HepG2 (cell line): ENCODE measurements around the gene TCF23. TPM values are rescaled to one million over a fixed set of nuclear protein-coding genes. Genes with fewer than 3 reads are reported as not detected.
A peak's percentile ranks its signal among the peaks of the same experiment; 100 is the strongest.

ENCODE experiments used
- ATAC-seq: fragments of 200-7000 bp; cut with Tn5 transposase; 3 replicates; pipeline ENCODE4 v1.9.1; 2020; ENCODE audit warnings: mild to moderate bottlenecking, moderate library complexity
- BruUV-seq: library from RNA; stranded (reverse); fragments of 400-500 nt; replicated peaks from 2 replicates; lab custom pipeline; 2021; lab: Mats Ljungman, UMichigan
- CTCF ChIA-PET: fragments of 300-600 bp; formaldehyde crosslinking; extraction: SDS; loops from one replicate; lab custom pipeline; 2021; ENCODE audit warnings: low total read pairs, inconsistent platforms, low intra/inter-chr PET ratio; lab: Yijun Ruan, JAX
- POLR2A ChIA-PET: fragments of 350-600 bp; sonication (Branson Sonifier 250); formaldehyde crosslinking; loops from one replicate; lab custom pipeline; 2020; ENCODE audit warnings: antibody characterized with exemption, inconsistent platforms; lab: Yijun Ruan, JAX
- DNase-seq: peaks from one replicate; pipeline ENCODE4 v3.0.0-alpha.2; 2015; ENCODE audit warnings: low spot score
- FAIRE-seq: peaks from 3 replicates; lab custom pipeline; 2011; peaks lifted over from hg19 to GRCh38; lab: Jason Lieb, UNC
- H2AFZ ChIP-seq: one replicate; pipeline ENCODE4 v1.6.1; 2011; ENCODE audit warnings: low read length, inconsistent platforms
- H3K27ac ChIP-seq: fragments of 300-600 bp; 3 replicates; pipeline ENCODE4 v1.8.0; 2011; ENCODE audit warnings: mixed run types, mild to moderate bottlenecking, mixed read lengths, low read length, inconsistent platforms; ENCODE audit not compliant: insufficient read depth; ENCODE audit errors: extremely low read length
- H3K27me3 ChIP-seq, 2 experiments: fragments of 200-600 bp in 1 of 2; 2 replicates in 1 of 2; 3 replicates in 1 of 2; pipeline versions ENCODE4 v1.6.0 to v1.8.0; 2011; ENCODE audit warnings: low read length in 2 of 2, mild to moderate bottlenecking in 2 of 2, moderate library complexity in 2 of 2, inconsistent platforms in 1 of 2; ENCODE audit not compliant: insufficient read depth in 2 of 2, control insufficient read depth in 1 of 2
- H3K36me3 ChIP-seq, 2 experiments: fragments of 200-600 bp in 1 of 2; replicated peaks in 1 of 2; 2 replicates in 1 of 2; 3 replicates in 1 of 2; pipeline versions ENCODE4 v1.5.1 to v1.8.0; 2011; ENCODE audit warnings: low read length in 2 of 2, inconsistent platforms in 1 of 2; ENCODE audit not compliant: insufficient read depth in 2 of 2, control insufficient read depth in 1 of 2
- H3K4me1 ChIP-seq: 2 replicates; pipeline ENCODE4 v1.5.1; 2012; ENCODE audit warnings: low read length, inconsistent platforms; ENCODE audit not compliant: insufficient read depth
- H3K4me2 ChIP-seq: 2 replicates; pipeline ENCODE4 v1.6.0; 2011; ENCODE audit warnings: low read depth, low read length, inconsistent platforms
- H3K4me3 ChIP-seq, 3 experiments: fragments of 200-600 bp in 1 of 3; sonication (generic), shearing (Covaris generic) in 1 of 3; replicated peaks in 1 of 3; 2 replicates each; pipeline ENCODE4 v1.5.1; 2011 to 2016; ENCODE audit warnings: low read length in 3 of 3, inconsistent platforms in 2 of 3, low read depth in 2 of 3, mild to moderate bottlenecking in 2 of 3, control low read depth in 1 of 3, mixed read lengths in 1 of 3; ENCODE audit not compliant: insufficient read depth in 1 of 3
- H3K79me2 ChIP-seq: one replicate; pipeline ENCODE4 v1.6.1; 2011; ENCODE audit warnings: low read length, inconsistent platforms; ENCODE audit not compliant: insufficient read depth
- H3K9ac ChIP-seq: 2 replicates; pipeline ENCODE4 v1.6.0; 2011; ENCODE audit warnings: mild to moderate bottlenecking, low read depth, low read length, inconsistent platforms; ENCODE audit not compliant: insufficient read depth
- H3K9me3 ChIP-seq: 2 replicates; pipeline ENCODE4 v1.5.1; 2012; ENCODE audit warnings: mild to moderate bottlenecking, low read length
- H4K20me1 ChIP-seq: 2 replicates; pipeline ENCODE4 v1.6.0; 2011; ENCODE audit warnings: inconsistent platforms, mild to moderate bottlenecking, low read length, moderate library complexity; ENCODE audit not compliant: insufficient read depth
- ADNP ChIP-seq: sonication (generic); formaldehyde crosslinking; IDR thresholded peaks from 2 replicates; pipeline ENCODE4 v1.4.0; 2020; ENCODE audit warnings: missing genetic modification reagents
- ASH2L ChIP-seq: fragments of 300-600, 200-600 bp; sonication (generic); IDR thresholded peaks from 2 replicates; pipeline ENCODE4 v1.7.0; 2017; ENCODE audit warnings: low read depth, mild to moderate bottlenecking, moderate library complexity, mixed read lengths, low read length; ENCODE audit not compliant: insufficient read length
- PAXIP1 ChIP-seq: sonication (generic); formaldehyde crosslinking; conservative IDR thresholded peaks from 2 replicates; pipeline ENCODE4 v1.4.0; 2020; ENCODE audit warnings: mild to moderate bottlenecking, missing genetic modification reagents, moderate library complexity
- SMAD1 ChIP-seq: sonication (generic); formaldehyde crosslinking; IDR thresholded peaks from 2 replicates; pipeline ENCODE4 v1.4.0; 2020; ENCODE audit warnings: missing genetic modification reagents, low read depth, mild to moderate bottlenecking, borderline replicate concordance
- TBX2 ChIP-seq: sonication (generic); formaldehyde crosslinking; IDR thresholded peaks from 2 replicates; pipeline ENCODE4 v1.5.0; 2020; ENCODE audit warnings: missing genetic modification reagents, mild to moderate bottlenecking, borderline replicate concordance
- ZNF468 ChIP-seq: sonication (generic); formaldehyde crosslinking; IDR thresholded peaks from 2 replicates; pipeline ENCODE4 v1.8.0; 2022; ENCODE audit warnings: mild to moderate bottlenecking, moderate library complexity, missing genetic modification reagents
- ZNF556 ChIP-seq: sonication (generic); formaldehyde crosslinking; IDR thresholded peaks from 2 replicates; pipeline ENCODE4 v1.4.0; 2020; ENCODE audit warnings: mild to moderate bottlenecking, missing genetic modification reagents, borderline replicate concordance
- ZNF660 ChIP-seq: sonication (generic); formaldehyde crosslinking; IDR thresholded peaks from 2 replicates; pipeline ENCODE4 v1.5.1; 2020; ENCODE audit warnings: mild to moderate bottlenecking, low read depth, missing genetic modification reagents, borderline replicate concordance
- ZNF781 ChIP-seq: sonication (generic); formaldehyde crosslinking; IDR thresholded peaks from 2 replicates; pipeline ENCODE4 v1.5.1; 2020; ENCODE audit warnings: borderline replicate concordance, mild to moderate bottlenecking, missing genetic modification reagents; ENCODE audit errors: not compliant biosample characterization
- ZSCAN25 ChIP-seq: sonication (generic); formaldehyde crosslinking; IDR thresholded peaks from 2 replicates; pipeline ENCODE4 v1.8.0; 2022; ENCODE audit warnings: mild to moderate bottlenecking, missing genetic modification reagents
- WGBS: methylation state at CpG from one replicate; pipeline ENCODE4 v1.1.6; 2017; ENCODE audit warnings: low lambda C conversion rate; 5-methylcytosine and 5-hydroxymethylcytosine counted together
- in situ Hi-C: cut with HindIII; loops from 2 replicates; pipeline ENCODE4 v1.10.0; 2017; ENCODE audit warnings: low pct_unique_long_range_greater_than_20kb; ENCODE audit not compliant: extremely low pct_ligation_motif_present
- intact Hi-C: fragments of 100-400 bp; cut with micrococcal nuclease; formaldehyde crosslinking; loops from one replicate; pipeline ENCODE4 v1.10.0; 2022; ENCODE audit not compliant: unreplicated experiment
- polyA plus RNA-seq, 8 experiments: library from polyadenylated mRNA; depleted of rRNA in 3 of 8; stranded (reverse) in 7 of 8; unstranded in 1 of 8; fragments of >200 nt; fragmentation: Illumina TruSeq in 4 of 8; extraction: Trizol in 4 of 8; gene quantifications; 2 replicates each; pipeline versions ENCODE4 v1.2.1 to v1.2.3, GENCODE V29; 2011 to 2016; ENCODE audit warnings: low read depth in 4 of 8, missing spikeins in 1 of 8, mixed read lengths in 1 of 8; ENCODE audit not compliant: insufficient read depth in 1 of 8
- total RNA-seq, 5 experiments: library from RNA; depleted of rRNA; stranded (reverse); fragments of >200 nt; fragmentation: Illumina TruSeq; extraction: Trizol; gene quantifications; 2 replicates each; pipeline ENCODE4 v1.2.3, GENCODE V29; 2016; ENCODE audit warnings: low read depth in 1 of 5

TCF23 gene
- total and polyA plus RNA-seq, 2 of the 13 experiments (the other 11 are each of a cell fraction or from before 2014, with no cell fraction given) = 0.02 to 1.4 TPM

GRCh38 chr2:27136751-27137150 is 12.1 kb upstream of the TCF23 start:
- Histone ChIP-seq H3K27ac (no peak overlapping the region), H3K9ac (no peak overlapping the region), H2AFZ (no peak overlapping the region), H3K27me3 (peaks cover 6 to 21% of the 10 kb centered on the region in 2 experiments; a peak in 3 of 5 replicates), H3K9me3 (no peaks in the 10 kb centered on the region), H3K79me2 (peaks cover 22% of the 10 kb centered on the region), H3K4me1 (peaks cover 47% of the 10 kb centered on the region), H3K4me2 (no peak overlapping the region), H3K36me3 (peaks cover 10 to 17% of the 10 kb centered on the region in 2 experiments), H3K4me3 (no peak overlapping the region), H4K20me1 (no peaks in the 10 kb centered on the region; the same call in 1 of the 2 replicates)
- TF ChIP-seq SMAD1 (CRISPR knock-in tag) = 0 out of 2 replicates have a peak, but pooled peaks have one; percentile 11
- no peak for TF ChIP-seq ZNF660 (CRISPR knock-in tag)
- 0 out of 2 replicates have a peak, but pooled peaks have one; percentile 11 for TF ChIP-seq TBX2 (CRISPR knock-in tag)
- BruUV-seq = no TSS peak
- ChIA-PET POLR2A (interaction anchor here (0.6 to 2.2 kb wide), 2 partner anchors 14 to 116 kb away, joined by 3 to 7 read pairs; partner anchors contain the start of gene ABHD1), CTCF (no interaction called here)
- DNase-seq (no peak), ATAC-seq (no peak), FAIRE-seq (no peak)
- intact Hi-C loops (no loop called here), in situ Hi-C loops (no loop called here)
- WGBS = 82% methylated on average over 5 of the region's 7 CpGs

- H3K4me3 ChIP-seq = no peak overlapping the region
- DNase-seq = no peak
- ATAC-seq = no peak; the same call in 2 of the 3 replicates
- intact Hi-C loops = no loop called here
- ChIA-PET POLR2A (interaction anchor here (0.6 to 2.2 kb wide), 2 partner anchors 14 to 39 kb away, joined by 4 to 7 read pairs; partner anchors contain the start of gene ABHD1), CTCF (no interaction called here)
- H3K4me1 ChIP-seq = peaks cover 40% of the 10 kb centered on the region
- peaks cover 3 to 10% of the 10 kb centered on the region in 2 experiments for H3K36me3 ChIP-seq
- no peak overlapping the region for H3K4me2 ChIP-seq
- peaks cover 20% of the 10 kb centered on the region for H3K79me2 ChIP-seq
- FAIRE-seq = no peak
- no peaks in the 10 kb centered on the region for H3K9me3 ChIP-seq
- WGBS = 80% methylated on average over 16 of the region's 21 CpGs
- BruUV-seq = no TSS peak
- no peaks in the 10 kb centered on the region; the same call in 1 of the 2 replicates for H4K20me1 ChIP-seq
- peaks cover 6 to 21% of the 10 kb centered on the region in 2 experiments; a peak in 3 of 5 replicates for H3K27me3 ChIP-seq
- H3K27ac ChIP-seq = no peak overlapping the region
- in situ Hi-C loops = no loop called here
- H2AFZ ChIP-seq = peak overlapping the region; percentile 33
- H3K9ac ChIP-seq = no peak overlapping the region
- TF ChIP-seq PAXIP1 (CRISPR knock-in tag) (no peak), ZNF468 (CRISPR knock-in tag) (no peak), ZSCAN25 (CRISPR knock-in tag) (no peak), ADNP (CRISPR knock-in tag) (no peak), ASH2L (no peak), ZNF556 (no peak), ZNF781 (no peak)
Measured at GRCh38 chr2:27137322-27137935, 11.4 kb upstream of the TCF23 start.
